Measurements from ENCODE around the gene DUSP28. TPM values are rescaled to one million over a fixed set of nuclear protein-coding genes. Genes with fewer than 3 reads are reported as not detected.

The DUSP28 gene
- total RNA-seq, 1 donor from 2014 or later = 8.9 TPM

- no peaks in the 10 kb centered on the region for H3K36me3 ChIP-seq
These were observed 17.9 kb downstream of the DUSP28 start for GRCh38 chr2:240578110-240578450.

GRCh38 chr2:240578488-240578887 is 18.3 kb downstream of the DUSP28 start:
- H3K9me3 ChIP-seq (ENCODE audit: low read depth) = no peaks in the 10 kb centered on the region
- peaks cover 22% of the 10 kb centered on the region for H3K79me2 ChIP-seq (ENCODE audit: low read depth)
- TF ChIP-seq CTCF (IDR thresholded peaks at IDR 0.05) (no peak), EZH2phosphoT487 (IDR thresholded peaks at IDR 0.05) (no peak), EZH2 (IDR thresholded peaks at IDR 0.05) (no peak)
- no peak overlapping the region for H3K4me3 Mint-ChIP-seq
- no peak overlapping the region for H3K27ac Mint-ChIP-seq
- H3K27me3 ChIP-seq = no peaks in the 10 kb centered on the region
- no peak overlapping the region for H2AFZ ChIP-seq (replicated peaks)
- no peaks in the 10 kb centered on the region for H3K27me3 Mint-ChIP-seq (ENCODE audit: insufficient read depth, low read depth)
- H3F3A ChIP-seq (ENCODE audit: low read depth) = no peaks in the 10 kb centered on the region
- no peak overlapping the region for H3K4me2 ChIP-seq
- H3K36me3 Mint-ChIP-seq = peaks cover 4% of the 10 kb centered on the region
- H3K9me3 Mint-ChIP-seq = no peaks in the 10 kb centered on the region
- no peaks in the 10 kb centered on the region for H3K4me1 ChIP-seq
- H3K4me1 Mint-ChIP-seq = peaks cover 12% of the 10 kb centered on the region
- no peaks in the 10 kb centered on the region for H3K36me3 ChIP-seq
- H3K27ac ChIP-seq = no peak overlapping the region
- DNase-seq (ENCODE audit: low spot score) = no peak
- H3K9ac ChIP-seq = no peak overlapping the region
- peaks cover 40% of the 10 kb centered on the region for H4K20me1 ChIP-seq (ENCODE audit: low read depth)
- no peak overlapping the region for H3K4me3 ChIP-seq

More at GRCh38 chr2:240578110-240578450, 17.9 kb downstream of the DUSP28 start:
- TF ChIP-seq CTCF (IDR thresholded peaks at IDR 0.05) = no peak
- no peak for TF ChIP-seq EZH2 (IDR thresholded peaks at IDR 0.05)
- TF ChIP-seq EZH2phosphoT487 (IDR thresholded peaks at IDR 0.05) = no peak
- Mint-ChIP-seq H3K4me3 (no peak overlapping the region), H3K36me3 (peaks cover 4% of the 10 kb centered on the region), H3K9me3 (no peaks in the 10 kb centered on the region), H3K27me3 (ENCODE audit: insufficient read depth, low read depth) (no peaks in the 10 kb centered on the region), H3K27ac (no peak overlapping the region), H3K4me1 (peaks cover 12% of the 10 kb centered on the region)
- H2AFZ ChIP-seq (replicated peaks) = no peak overlapping the region
- H3K9ac ChIP-seq = no peak overlapping the region
- no peaks in the 10 kb centered on the region for H3F3A ChIP-seq (ENCODE audit: low read depth)
- no peak overlapping the region for H3K27ac ChIP-seq
- H3K79me2 ChIP-seq (ENCODE audit: low read depth) = peaks cover 18% of the 10 kb centered on the region
- H4K20me1 ChIP-seq (ENCODE audit: low read depth) = peaks cover 40% of the 10 kb centered on the region
- H3K27me3 ChIP-seq = no peaks in the 10 kb centered on the region
- H3K4me3 ChIP-seq = no peak overlapping the region
- no peaks in the 10 kb centered on the region for H3K4me1 ChIP-seq
- no peaks in the 10 kb centered on the region for H3K9me3 ChIP-seq (ENCODE audit: low read depth)
- DNase-seq (ENCODE audit: low spot score) = no peak
- no peak overlapping the region for H3K4me2 ChIP-seq

GRCh38 chr2:240579071-240579762 is 19.1 kb downstream of the DUSP28 start:
- no peaks in the 10 kb centered on the region for H3K9me3 Mint-ChIP-seq
- H3K4me3 Mint-ChIP-seq = no peak overlapping the region
- H3K79me2 ChIP-seq (ENCODE audit: low read depth) = peaks cover 30% of the 10 kb centered on the region
- no peak overlapping the region for H3K4me2 ChIP-seq
- H2AFZ ChIP-seq (replicated peaks) = no peak overlapping the region
- no peaks in the 10 kb centered on the region for H3K36me3 ChIP-seq
- no peak for TF ChIP-seq CTCF (IDR thresholded peaks at IDR 0.05)
- TF ChIP-seq EZH2phosphoT487 (IDR thresholded peaks at IDR 0.05) = no peak
- TF ChIP-seq EZH2 (IDR thresholded peaks at IDR 0.05) = no peak
- no peak overlapping the region for H3K27ac Mint-ChIP-seq
- no peaks in the 10 kb centered on the region for H3K9me3 ChIP-seq (ENCODE audit: low read depth)
- no peaks in the 10 kb centered on the region for H3K27me3 Mint-ChIP-seq (ENCODE audit: insufficient read depth, low read depth)
- H3K9ac ChIP-seq = no peak overlapping the region
- H3K27me3 ChIP-seq = no peaks in the 10 kb centered on the region
- DNase-seq (ENCODE audit: low spot score) = no peak
- no peaks in the 10 kb centered on the region for H3F3A ChIP-seq (ENCODE audit: low read depth)
- H3K4me1 Mint-ChIP-seq = peaks cover 12% of the 10 kb centered on the region
- no peaks in the 10 kb centered on the region for H3K4me1 ChIP-seq
- no peak overlapping the region for H3K4me3 ChIP-seq
- H4K20me1 ChIP-seq (ENCODE audit: low read depth) = peaks cover 40% of the 10 kb centered on the region
- H3K36me3 Mint-ChIP-seq = peaks cover 4% of the 10 kb centered on the region
- H3K27ac ChIP-seq = no peak overlapping the region
